SK-N-SH (cell line): ENCODE results near the gene MYBPH.

Experiments
- CTCF ChIP-seq: fragments of 200-600 bp; sonication (generic); IDR thresholded peaks from 2 replicates; pipeline ENCODE4 v1.6.1; 2017; ENCODE audit warnings: antibody characterized with exemption, mild to moderate bottlenecking, moderate library complexity
- EP300 ChIP-seq, 2 experiments: IDR thresholded peaks; 2 replicates each; pipeline versions ENCODE4 v1.4.0 to v1.6.1; 2012; ENCODE audit warnings: borderline replicate concordance in 1 of 2, low read depth in 1 of 2, low read length in 1 of 2
- EZH2phosphoT487 ChIP-seq: fragments of 200-600 bp; sonication (generic); IDR thresholded peaks from 2 replicates; pipeline ENCODE4 v1.6.1; 2017; ENCODE audit warnings: low read depth, mixed run types, mild to moderate bottlenecking, antibody characterized with exemption, moderate library complexity, borderline replicate concordance
- GABPA ChIP-seq: IDR thresholded peaks from 2 replicates; pipeline ENCODE4 v1.4.0; 2012; ENCODE audit warnings: low read depth, mild to moderate bottlenecking
- MXI1 ChIP-seq: IDR thresholded peaks from 2 replicates; pipeline ENCODE4 v1.6.1; 2012; ENCODE audit warnings: mild to moderate bottlenecking, low read depth, low read length, improper control_type of control experiment
- PBX3 ChIP-seq: IDR thresholded peaks from 2 replicates; pipeline ENCODE4; 2012
- POLR2AphosphoS5 ChIP-seq: IDR thresholded peaks from 2 replicates; pipeline ENCODE4 v1.6.1; 2012; ENCODE audit warnings: low read depth, low read length
- REST ChIP-seq: IDR thresholded peaks from 2 replicates; pipeline ENCODE4 v1.6.1; 2012; ENCODE audit warnings: mild to moderate bottlenecking, low read depth, low read length, moderate library complexity
- YY1 ChIP-seq: IDR thresholded peaks from 2 replicates; pipeline ENCODE4 v1.4.0; 2012; ENCODE audit warnings: low read depth, mild to moderate bottlenecking
- TF ChIP-seq, protein P1 (sequence below): fragments of 150-350 bp; IDR thresholded peaks from 2 replicates; pipeline ENCODE4 v1.6.1; 2016; ENCODE audit warnings: mild to moderate bottlenecking, low read depth, low read length
- TF ChIP-seq, protein P2 (sequence below): fragments of 150-350 bp; IDR thresholded peaks from 2 replicates; pipeline ENCODE4 v1.6.1; 2017; ENCODE audit warnings: antibody characterized with exemption, low read length, low read depth, borderline replicate concordance

GRCh38 chr1:203156280-203156679, 19.3 kb downstream of the MYBPH start:
- no peak for TF ChIP-seq CTCF
- TF ChIP-seq, protein P1, sequence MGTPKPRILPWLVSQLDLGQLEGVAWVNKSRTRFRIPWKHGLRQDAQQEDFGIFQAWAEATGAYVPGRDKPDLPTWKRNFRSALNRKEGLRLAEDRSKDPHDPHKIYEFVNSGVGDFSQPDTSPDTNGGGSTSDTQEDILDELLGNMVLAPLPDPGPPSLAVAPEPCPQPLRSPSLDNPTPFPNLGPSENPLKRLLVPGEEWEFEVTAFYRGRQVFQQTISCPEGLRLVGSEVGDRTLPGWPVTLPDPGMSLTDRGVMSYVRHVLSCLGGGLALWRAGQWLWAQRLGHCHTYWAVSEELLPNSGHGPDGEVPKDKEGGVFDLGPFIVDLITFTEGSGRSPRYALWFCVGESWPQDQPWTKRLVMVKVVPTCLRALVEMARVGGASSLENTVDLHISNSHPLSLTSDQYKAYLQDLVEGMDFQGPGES = no peak
- no peak for TF ChIP-seq POLR2AphosphoS5
- no peak for TF ChIP-seq YY1
- no peak for TF ChIP-seq REST
- TF ChIP-seq GABPA = no peak
- TF ChIP-seq EZH2phosphoT487 = no peak
- no peak for TF ChIP-seq EP300 (IDR thresholded peaks at IDR 0.05; ENCODE audit: borderline replicate concordance in 1 of 2, low read depth in 1 of 2, low read length in 1 of 2)
- no peak for TF ChIP-seq PBX3
- TF ChIP-seq, protein P2, sequence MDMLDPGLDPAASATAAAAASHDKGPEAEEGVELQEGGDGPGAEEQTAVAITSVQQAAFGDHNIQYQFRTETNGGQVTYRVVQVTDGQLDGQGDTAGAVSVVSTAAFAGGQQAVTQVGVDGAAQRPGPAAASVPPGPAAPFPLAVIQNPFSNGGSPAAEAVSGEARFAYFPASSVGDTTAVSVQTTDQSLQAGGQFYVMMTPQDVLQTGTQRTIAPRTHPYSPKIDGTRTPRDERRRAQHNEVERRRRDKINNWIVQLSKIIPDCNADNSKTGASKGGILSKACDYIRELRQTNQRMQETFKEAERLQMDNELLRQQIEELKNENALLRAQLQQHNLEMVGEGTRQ = no peak
- no peak for TF ChIP-seq MXI1
